ENCODE data around the gene MYRF.
A peak's percentile ranks its signal among the peaks of the same experiment; 100 is the strongest.

The MYRF gene

GRCh38 chr11:61776561-61777075, 24.2 kb downstream of the MYRF start:
- DNase-seq (ENCODE audit: low read depth) = no peak

GRCh38 chr11:61777234-61778090, 25.0 kb downstream of the MYRF start:
- no peak for DNase-seq (ENCODE audit: low read depth)

- no peak for DNase-seq (ENCODE audit: low read depth)
Measured at GRCh38 chr11:61778357-61778886, 26.0 kb downstream of the MYRF start.

- DNase-seq (ENCODE audit: low read depth) = no peak
Measured at GRCh38 chr11:61778920-61779650, 26.6 kb downstream of the MYRF start.

- DNase-seq (ENCODE audit: low read depth) = no peak
Measured at GRCh38 chr11:61779666-61780525, 27.5 kb downstream of the MYRF start.

GRCh38 chr11:61780581-61781162, 28.2 kb downstream of the MYRF start:
- no peak for DNase-seq (ENCODE audit: low read depth)

GRCh38 chr11:61781585-61781984, 29.1 kb downstream of the MYRF start:
- DNase-seq (ENCODE audit: low read depth) = no peak

- no peak for DNase-seq (ENCODE audit: low read depth)
Measured at GRCh38 chr11:61782299-61782698, 29.9 kb downstream of the MYRF start.

GRCh38 chr11:61782841-61783240, 30.4 kb downstream of the MYRF start:
- no peak for DNase-seq (ENCODE audit: low read depth)

- DNase-seq (ENCODE audit: low read depth) = no peak
Measured at GRCh38 chr11:61783717-61784505, 31.5 kb downstream of the MYRF start.

- DNase-seq (ENCODE audit: low read depth) = no peak
Measured at GRCh38 chr11:61784506-61784805, 32.0 kb downstream of the MYRF start.

- no peak for DNase-seq (ENCODE audit: low read depth)
Measured at GRCh38 chr11:61785837-61786402, 33.5 kb downstream of the MYRF start.

GRCh38 chr11:61787928-61788491, 35.6 kb downstream of the MYRF start:
- DNase-seq (ENCODE audit: low read depth) = no peak

GRCh38 chr11:61791737-61792309, 39.4 kb downstream of the MYRF start:
- no peak for DNase-seq (ENCODE audit: low read depth)

GRCh38 chr11:61792310-61793082, 40.1 kb downstream of the MYRF start, which contains the start of the genes FEN1 and TMEM258:
Gene FEN1 (plus strand): TSS chr11:61792911. CDS start chr11:61795362, 2,451 bp downstream.
Gene TMEM258 (minus strand): TSS chr11:61792599. CDS start chr11:61792558, 41 bp downstream.
- peak; percentile 68 for DNase-seq (ENCODE audit: low read depth)

GRCh38 chr11:61793083-61793828, 40.8 kb downstream of the MYRF start:
- DNase-seq (ENCODE audit: low read depth) = no peak

- DNase-seq (ENCODE audit: low read depth) = no peak
Measured at GRCh38 chr11:61793829-61794204, 41.4 kb downstream of the MYRF start.

GRCh38 chr11:61794579-61794978, 42.1 kb downstream of the MYRF start:
- no peak for DNase-seq (ENCODE audit: low read depth)
